G401.6 (cell line): ENCODE results near the gene PTPRN2.
"Not testable (repeated sequence)": the region's sequence is repeated elsewhere in the genome, so short reads cannot be mapped to it uniquely, and the experiment has no call there.

Experiments
- FAIRE-seq: peaks from 2 replicates; lab custom pipeline; 2012; peaks lifted over from hg19 to GRCh38; lab: Jason Lieb, UNC

PTPRN2 gene

GRCh38 chr7:157595086-157595855 is 992.4 kb downstream of the PTPRN2 start:
- FAIRE-seq = no peak

- FAIRE-seq = no peak
Observed at GRCh38 chr7:157594306-157594705, 993.3 kb downstream of the PTPRN2 start.

GRCh38 chr7:157593541-157593940 is 994.1 kb downstream of the PTPRN2 start:
- FAIRE-seq = no peak

GRCh38 chr7:157592636-157593320 is 994.8 kb downstream of the PTPRN2 start:
- not testable (repeated sequence) for FAIRE-seq

GRCh38 chr7:157590526-157590925 is 997.1 kb downstream of the PTPRN2 start:
- no peak for FAIRE-seq

- no peak for FAIRE-seq
Observed at GRCh38 chr7:157589680-157590079, 997.9 kb downstream of the PTPRN2 start.

GRCh38 chr7:157587805-157588560 is 999.6 kb downstream of the PTPRN2 start:
- no peak for FAIRE-seq

GRCh38 chr7:157587051-157587804 is 1000.4 kb downstream of the PTPRN2 start:
- FAIRE-seq = no peak

GRCh38 chr7:157586426-157586955 is 1001.1 kb downstream of the PTPRN2 start:
- FAIRE-seq = no peak

- no peak for FAIRE-seq
Observed at GRCh38 chr7:157585113-157585861, 1002.3 kb downstream of the PTPRN2 start.

- no peak for FAIRE-seq
Observed at GRCh38 chr7:157584420-157584819, 1003.2 kb downstream of the PTPRN2 start.

GRCh38 chr7:157581740-157582139 is 1005.9 kb downstream of the PTPRN2 start:
- no peak for FAIRE-seq

GRCh38 chr7:157580324-157580723 is 1007.3 kb downstream of the PTPRN2 start:
- FAIRE-seq = no peak

GRCh38 chr7:157579425-157579824 is 1008.2 kb downstream of the PTPRN2 start:
- FAIRE-seq = no peak

GRCh38 chr7:157577796-157578339 is 1009.8 kb downstream of the PTPRN2 start:
- no peak for FAIRE-seq

- FAIRE-seq = no peak
Observed at GRCh38 chr7:157577061-157577460, 1010.6 kb downstream of the PTPRN2 start.

- FAIRE-seq = no peak
Observed at GRCh38 chr7:157576415-157576814, 1011.2 kb downstream of the PTPRN2 start.

- no peak for FAIRE-seq
Observed at GRCh38 chr7:157575777-157576176, 1011.8 kb downstream of the PTPRN2 start.

GRCh38 chr7:157574914-157575586 is 1012.6 kb downstream of the PTPRN2 start:
- FAIRE-seq = no peak

- FAIRE-seq = no peak
Observed at GRCh38 chr7:157574120-157574825, 1013.4 kb downstream of the PTPRN2 start.
